Activated B cell treated with CpG ODN at 0.5 μM for 24 hours (primary cell): ENCODE data around the gene CHPF2. TPM values are rescaled to one million over a fixed set of nuclear protein-coding genes. Genes with fewer than 3 reads are reported as not detected.

Source experiments
- ATAC-seq: fragments of 200-7000 bp; cut with Tn5 transposase; one replicate; pipeline ENCODE4 v1.10.0; 2021; ENCODE audit warnings: low read depth, mild to moderate bottlenecking, moderate library complexity
- CTCF ChIA-PET: fragments of 350-600 bp; sonication (Branson Sonifier 250); formaldehyde crosslinking; loops from one replicate; lab custom pipeline; 2021; ENCODE audit warnings: antibody characterized with exemption; lab: Charles Lee
- POLR2A ChIA-PET: fragments of 350-600 bp; sonication (Branson Sonifier 250); formaldehyde crosslinking; loops from one replicate; lab custom pipeline; 2021; ENCODE audit warnings: antibody characterized with exemption; lab: Charles Lee
- DNase-seq: peaks from one replicate; pipeline ENCODE4 v3.0.0; 2022
- H3K27ac Mint-ChIP-seq: one replicate; pipeline ENCODE4 v1.8.0; 2020; ENCODE audit warnings: mixed read lengths
- H3K27me3 Mint-ChIP-seq: one replicate; pipeline ENCODE4 v1.8.0; 2021; ENCODE audit warnings: mixed read lengths
- H3K36me3 Mint-ChIP-seq: one replicate; pipeline ENCODE4 v1.8.0; 2021; ENCODE audit warnings: low read depth, mixed read lengths
- H3K4me1 Mint-ChIP-seq: one replicate; pipeline ENCODE4 v1.8.0; 2021; ENCODE audit warnings: mixed read lengths
- H3K4me3 Mint-ChIP-seq: one replicate; pipeline ENCODE4 v1.8.0; 2020; ENCODE audit warnings: mild to moderate bottlenecking, mixed read lengths
- H3K9me3 Mint-ChIP-seq: one replicate; pipeline ENCODE4 v1.8.0; 2020; ENCODE audit warnings: mixed read lengths
- CTCF ChIP-seq: fragments of 200-600 bp; IDR thresholded peaks from one replicate; pipeline ENCODE4 v1.8.0; 2022; ENCODE audit warnings: antibody characterized with exemption, mild to moderate bottlenecking
- intact Hi-C: fragments of 100-400 bp; cut with micrococcal nuclease; formaldehyde crosslinking; loops from one replicate; pipeline ENCODE4 v1.15.1; 2024
- total RNA-seq: library from RNA; stranded (reverse); gene quantifications from 2 replicates; pipeline ENCODE4 v1.2.3, GENCODE V29; 2022

The CHPF2 gene
- total RNA-seq, 1 donor from 2014 or later, result 41.2 TPM

- ATAC-seq, result no peak
- Mint-ChIP-seq H3K4me3 (no peak overlapping the region), H3K4me1 (peaks cover 19% of the 10 kb centered on the region), H3K9me3 (no peaks in the 10 kb centered on the region), H3K27ac (no peak overlapping the region), H3K27me3 (no peaks in the 10 kb centered on the region), H3K36me3 (peaks cover 42% of the 10 kb centered on the region)
- DNase-seq, result no peak
- ChIA-PET POLR2A (no interaction called here), CTCF (no interaction called here)
- no peak for TF ChIP-seq CTCF
- intact Hi-C loops, result loop anchor here (10.0 kb wide), 1 partner anchor 1363 kb away; the partner anchor contains the start of gene ATP6V0E2
These were observed 5.2 kb downstream of the CHPF2 start for GRCh38 chr7:151237244-151238189.

GRCh38 chr7:151238190-151238810 is 6.0 kb downstream of the CHPF2 start:
- Mint-ChIP-seq H3K27ac (no peak overlapping the region), H3K27me3 (peaks cover 2% of the 10 kb centered on the region), H3K9me3 (no peaks in the 10 kb centered on the region), H3K36me3 (peaks cover 40% of the 10 kb centered on the region), H3K4me1 (peaks cover 19% of the 10 kb centered on the region), H3K4me3 (no peak overlapping the region)
- no peak for TF ChIP-seq CTCF
- intact Hi-C loops, result loop anchor here (10.0 kb wide), 1 partner anchor 1363 kb away; the partner anchor contains the start of gene ATP6V0E2
- ATAC-seq, result no peak
- ChIA-PET POLR2A (no interaction called here), CTCF (no interaction called here)
- no peak for DNase-seq

GRCh38 chr7:151238924-151239836 is 6.9 kb downstream of the CHPF2 start:
- Mint-ChIP-seq H3K27ac (no peak overlapping the region), H3K27me3 (peaks cover 6% of the 10 kb centered on the region), H3K9me3 (no peaks in the 10 kb centered on the region), H3K36me3 (peaks cover 38% of the 10 kb centered on the region), H3K4me1 (peaks cover 19% of the 10 kb centered on the region), H3K4me3 (no peak overlapping the region)
- DNase-seq, result no peak
- no peak for ATAC-seq
- CTCF ChIA-PET, result no interaction called here
- intact Hi-C loops, result loop anchor here (10.0 kb wide), 1 partner anchor 1364 kb away; the partner anchor contains the start of gene ATP6V0E2
- TF ChIP-seq CTCF, result no peak
- POLR2A ChIA-PET, result interaction anchor here (0.7 kb wide), 2 partner anchors 14 kb away, joined by 3 to 4 read pairs; no protein-coding TSS in a partner anchor

GRCh38 chr7:151239837-151240459 is 7.7 kb downstream of the CHPF2 start:
- Mint-ChIP-seq H3K4me3 (no peak overlapping the region), H3K4me1 (peaks cover 24% of the 10 kb centered on the region), H3K9me3 (no peaks in the 10 kb centered on the region), H3K27ac (no peak overlapping the region), H3K36me3 (peaks cover 36% of the 10 kb centered on the region), H3K27me3 (peaks cover 6% of the 10 kb centered on the region)
- ATAC-seq, result no peak
- intact Hi-C loops, result loop anchor here (10.0 kb wide), 1 partner anchor 1365 kb away; the partner anchor contains the start of gene ATP6V0E2
- ChIA-PET CTCF (no interaction called here), POLR2A (interaction anchor here (0.7 kb wide), 2 partner anchors 13 to 14 kb away, joined by 3 read pairs; no protein-coding TSS in a partner anchor)
- DNase-seq, result no peak
- TF ChIP-seq CTCF, result no peak
